ENCODE data around the gene ZNF366.

GRCh38 chr5:72463449-72464052 is 43.7 kb downstream of the ZNF366 start:
- TF ChIP-seq MATR3 (CRISPR knock-in tag; IDR thresholded peaks at IDR 0.05) (no peak), CBX1 (IDR thresholded peaks at IDR 0.05; ENCODE audit: low read depth) (no peak), FOXK2 (IDR thresholded peaks at IDR 0.05) (no peak), FOXM1 (CRISPR knock-in tag; IDR thresholded peaks at IDR 0.05) (no peak), ZNF318 (CRISPR knock-in tag; IDR thresholded peaks at IDR 0.05) (no peak), SOX13 (IDR thresholded peaks at IDR 0.05) (no peak), SOX13 (CRISPR knock-in tag; conservative IDR thresholded peaks at IDR 0.05 in 1 of 2, IDR thresholded peaks at IDR 0.05 in 1 of 2) (no peak), HHEX (CRISPR knock-in tag; IDR thresholded peaks at IDR 0.05) (no peak), CTCF (CRISPR knock-in tag; IDR thresholded peaks at IDR 0.05) (no peak)
- TF ChIP-seq, protein P1, sequence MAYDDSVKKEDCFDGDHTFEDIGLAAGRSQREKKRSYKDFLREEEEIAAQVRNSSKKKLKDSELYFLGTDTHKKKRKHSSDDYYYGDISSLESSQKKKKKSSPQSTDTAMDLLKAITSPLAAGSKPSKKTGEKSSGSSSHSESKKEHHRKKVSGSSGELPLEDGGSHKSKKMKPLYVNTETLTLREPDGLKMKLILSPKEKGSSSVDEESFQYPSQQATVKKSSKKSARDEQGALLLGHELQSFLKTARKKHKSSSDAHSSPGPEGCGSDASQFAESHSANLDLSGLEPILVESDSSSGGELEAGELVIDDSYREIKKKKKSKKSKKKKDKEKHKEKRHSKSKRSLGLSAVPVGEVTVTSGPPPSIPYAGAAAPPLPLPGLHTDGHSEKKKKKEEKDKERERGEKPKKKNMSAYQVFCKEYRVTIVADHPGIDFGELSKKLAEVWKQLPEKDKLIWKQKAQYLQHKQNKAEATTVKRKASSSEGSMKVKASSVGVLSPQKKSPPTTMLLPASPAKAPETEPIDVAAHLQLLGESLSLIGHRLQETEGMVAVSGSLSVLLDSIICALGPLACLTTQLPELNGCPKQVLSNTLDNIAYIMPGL (CRISPR knock-in tag; IDR thresholded peaks at IDR 0.05; ENCODE audit: borderline replicate concordance in 1 of 2, low read depth in 1 of 2) = no peak

All from HepG2 (cell line).